ENCODE measurements around the gene ESPN. TPM values are rescaled to one million over a fixed set of nuclear protein-coding genes. Genes with fewer than 3 reads are reported as not detected.
A peak's percentile ranks its signal among the peaks of the same experiment; 100 is the strongest.

The ESPN gene
- total and polyA plus RNA-seq, 2 of the 4 experiments (the other 2 are of a cell fraction): under 0.01 to 0.02 TPM

GRCh38 chr1:6424000-6424565, 493 bp upstream of the ESPN start:
- no peak overlapping the region for H3K4me2 ChIP-seq (ENCODE audit: low read depth, low read length)
- H3K9me1 ChIP-seq (ENCODE audit: insufficient read depth, low read length): no peaks in the 10 kb centered on the region
- H4K20me1 ChIP-seq (ENCODE audit: insufficient read depth, low read length): peaks cover 11% of the 10 kb centered on the region; the same call in 1 of the 2 replicates
- TF ChIP-seq MAFK (IDR thresholded peaks at IDR 0.05; ENCODE audit: low read depth, low read length): no peak
- no peak for TF ChIP-seq CTCF (conservative IDR thresholded peaks at IDR 0.05; ENCODE audit: low read depth, low read length)
- no peak for TF ChIP-seq MXI1 (IDR thresholded peaks at IDR 0.05; ENCODE audit: borderline replicate concordance, low read depth, low read length)
- TF ChIP-seq CHD1 (IDR thresholded peaks at IDR 0.05; ENCODE audit: low read depth, low read length): no peak
- WGBS, 2 experiments (ENCODE audit: extremely low coverage in 2 of 2, insufficient read length in 1 of 2): 8% methylated on average over 29 of the region's 35 CpGs; no CpG with 5 or more reads in 1 of the 2 experiments
- no peaks in the 10 kb centered on the region; the same call in 1 of the 2 replicates for H3K4me1 ChIP-seq (ENCODE audit: control insufficient read depth, insufficient read depth, low read length)
- no peak overlapping the region for H2BK5ac ChIP-seq (ENCODE audit: low read depth, low read length, poor library complexity, severe bottlenecking)
- no peaks in the 10 kb centered on the region for H3K79me1 ChIP-seq (ENCODE audit: low read depth in 1 of 2, low read length in 2 of 2)
- intact Hi-C loops (cut with micrococcal nuclease): no loop called here
- dilution Hi-C loops (cut with HindIII; ENCODE audit: low sequenced_read_pairs, unreplicated experiment): no loop called here
- no peak overlapping the region for H4K91ac ChIP-seq (ENCODE audit: insufficient read depth, low read depth, low read length)
- no peak overlapping the region for H2AFZ ChIP-seq (replicated peaks; ENCODE audit: low read length, poor library complexity)
- no peak overlapping the region for H3K18ac ChIP-seq (ENCODE audit: low read depth, low read length)
- H2BK15ac ChIP-seq (ENCODE audit: low read depth, low read length): no peak overlapping the region
- no peak overlapping the region for H3K4me3 ChIP-seq (ENCODE audit: insufficient read depth, low read depth, low read length)
- no peak overlapping the region for H3K4ac ChIP-seq (ENCODE audit: low read depth, low read length)
- no peak overlapping the region for H2BK20ac ChIP-seq (ENCODE audit: low read depth, low read length)
- H3K56ac ChIP-seq (ENCODE audit: extremely low read depth, insufficient read depth, low read length): no peak overlapping the region
- H3K36me3 ChIP-seq (ENCODE audit: control insufficient read depth, insufficient read depth, low read length): no peaks in the 10 kb centered on the region
- POLR2A ChIA-PET (ENCODE audit: unreplicated experiment): no interaction called here
- peaks cover 86% of the 10 kb centered on the region for H3K27me3 ChIP-seq (ENCODE audit: control insufficient read depth, insufficient read depth, low read length)
- H4K5ac ChIP-seq (ENCODE audit: low read depth, low read length): no peak overlapping the region
- H3K14ac ChIP-seq (replicated peaks; ENCODE audit: low read depth, low read length): no peak overlapping the region
- no peak overlapping the region for H2AK5ac ChIP-seq (ENCODE audit: low read depth, low read length)
- DNase-seq (no peak), ATAC-seq (ENCODE audit: low read depth) (peak; percentile 22; the same call in 1 of the 2 replicates)
- no peak overlapping the region for H3K27ac ChIP-seq (ENCODE audit: insufficient read depth, low read length)
- no peak overlapping the region for H3K23ac ChIP-seq (ENCODE audit: low read depth, low read length)
- no peak overlapping the region for H2AK9ac ChIP-seq (replicated peaks; ENCODE audit: low read depth, low read length, poor library complexity)
- BruUV-seq (replicated peaks): no TSS peak
- H2BK120ac ChIP-seq (ENCODE audit: low read depth, low read length): no peak overlapping the region
- no peaks in the 10 kb centered on the region for H3K9me3 ChIP-seq (ENCODE audit: control insufficient read depth, insufficient read depth, low read length)
- CTCF ChIA-PET: interaction anchor here (1.5 kb wide), 1 partner anchor 10 kb away, joined by 7 read pairs; no protein-coding TSS in a partner anchor
- in situ Hi-C loops (cut with MboI; ENCODE audit: low sequenced_read_pairs): no loop called here
- no peak overlapping the region for H4K8ac ChIP-seq (ENCODE audit: low read depth in 2 of 2, low read length in 2 of 2)
- H3K9ac ChIP-seq (ENCODE audit: low read depth, low read length): no peak overlapping the region
